IPS-20b (cell line): ENCODE results near the gene METTL21A.
"Not testable (repeated sequence)": the region's sequence is repeated elsewhere in the genome, so short reads cannot be mapped to it uniquely, and the experiment has no call there.

Experiments
- H3K27ac ChIP-seq: one replicate; pipeline ENCODE4 v1.5.1; 2013; ENCODE audit warnings: low read length
- H3K27me3 ChIP-seq: 2 replicates; pipeline ENCODE4 v1.6.1; 2013; ENCODE audit warnings: mild to moderate bottlenecking, low read length, inconsistent platforms; ENCODE audit not compliant: insufficient read depth
- H3K36me3 ChIP-seq: 2 replicates; pipeline ENCODE4 v1.6.1; 2013; ENCODE audit warnings: low read depth, mild to moderate bottlenecking, inconsistent platforms, low read length, moderate library complexity; ENCODE audit not compliant: insufficient read depth
- H3K4me1 ChIP-seq: 2 replicates; pipeline ENCODE4 v1.6.1; 2013; ENCODE audit warnings: mild to moderate bottlenecking, control low read depth, inconsistent platforms, low read length, moderate library complexity; ENCODE audit not compliant: insufficient read depth
- H3K4me3 ChIP-seq: 2 replicates; pipeline ENCODE4 v1.5.1; 2013; ENCODE audit warnings: mild to moderate bottlenecking, low read length, inconsistent platforms
- H3K9ac ChIP-seq: 2 replicates; pipeline ENCODE4 v1.6.1; 2013; ENCODE audit warnings: low read depth, mild to moderate bottlenecking, inconsistent platforms, low read length, moderate library complexity
- H3K9me3 ChIP-seq: 2 replicates; pipeline ENCODE4 v1.6.1; 2013; ENCODE audit warnings: mild to moderate bottlenecking, low read depth, low read length, inconsistent platforms; ENCODE audit not compliant: insufficient read depth

METTL21A gene

DNA sequence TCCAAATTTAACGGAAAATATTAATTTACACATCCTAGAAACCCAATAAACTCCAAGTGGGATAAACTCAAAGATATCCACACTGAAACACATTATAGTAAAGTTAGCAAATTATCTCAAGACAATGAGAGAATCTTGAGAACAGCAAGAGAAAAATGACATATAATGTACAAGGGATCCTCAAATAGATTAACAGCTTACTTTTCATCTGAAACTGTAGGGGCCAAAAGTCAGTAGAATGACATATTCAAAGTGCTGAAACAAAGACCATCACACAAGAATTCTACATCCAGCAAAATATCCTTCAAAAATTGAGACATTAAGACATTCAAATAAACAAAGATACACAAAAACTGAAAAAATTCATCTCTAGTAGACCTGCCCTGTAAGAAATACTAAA lies 18.7 kb upstream of the METTL21A start:
- H3K27ac ChIP-seq: no peak overlapping the region
- H3K9me3 ChIP-seq: no peaks in the 10 kb centered on the region
- H3K27me3 ChIP-seq: no peaks in the 10 kb centered on the region
- H3K36me3 ChIP-seq: no peaks in the 10 kb centered on the region
- no peak overlapping the region for H3K4me3 ChIP-seq
- no peak overlapping the region for H3K9ac ChIP-seq
- no peaks in the 10 kb centered on the region for H3K4me1 ChIP-seq

DNA sequence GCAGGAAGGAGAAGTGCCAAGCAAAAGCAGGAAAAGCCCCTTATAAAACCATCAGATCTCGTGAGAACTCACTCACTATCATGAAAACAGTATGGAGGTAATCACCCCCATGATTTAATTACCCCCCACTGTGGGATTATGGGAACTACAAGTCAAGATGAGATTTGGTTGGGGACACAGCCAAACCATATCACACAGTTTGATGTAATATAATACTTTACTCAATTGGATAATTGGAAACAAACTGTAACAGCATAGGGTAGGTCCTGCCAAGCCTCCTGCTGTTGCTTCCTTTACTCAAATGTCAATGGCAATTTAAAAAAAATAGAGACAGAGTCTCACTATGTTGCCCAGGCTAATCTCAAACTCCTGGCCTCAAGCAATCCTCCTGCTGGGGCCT lies 15.5 kb upstream of the METTL21A start:
- H3K9ac ChIP-seq: no peak overlapping the region
- no peaks in the 10 kb centered on the region for H3K9me3 ChIP-seq
- no peaks in the 10 kb centered on the region for H3K4me1 ChIP-seq

DNA sequence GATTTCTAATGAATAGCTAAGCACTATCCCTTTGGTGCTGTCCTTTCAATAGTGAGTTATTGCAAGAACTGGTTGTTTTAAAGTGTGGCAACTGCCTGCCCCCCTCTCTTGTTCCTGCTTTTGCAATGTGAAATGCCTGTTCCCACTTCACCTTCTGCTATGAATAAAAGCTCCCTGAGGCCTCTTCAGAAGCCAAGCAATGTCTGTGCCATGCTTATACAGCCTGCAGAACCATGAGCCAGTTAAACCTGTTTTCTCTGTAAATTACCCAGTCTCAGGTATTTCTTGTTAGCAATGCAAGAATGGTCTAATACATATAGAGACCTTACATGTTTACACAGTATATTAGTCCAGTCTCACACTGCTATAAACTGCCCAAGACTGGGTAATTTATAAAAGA lies 15.0 kb upstream of the METTL21A start:
- H3K9me3 ChIP-seq: no peaks in the 10 kb centered on the region
- H3K27ac ChIP-seq: no peak overlapping the region
- H3K9ac ChIP-seq: no peak overlapping the region
- no peaks in the 10 kb centered on the region for H3K4me1 ChIP-seq
- H3K4me3 ChIP-seq: no peak overlapping the region
- H3K36me3 ChIP-seq: no peaks in the 10 kb centered on the region
- no peaks in the 10 kb centered on the region for H3K27me3 ChIP-seq

More for the DNA sequence above, 15.5 kb upstream of the METTL21A start:
- no peak overlapping the region for H3K4me3 ChIP-seq
- no peaks in the 10 kb centered on the region for H3K27me3 ChIP-seq
- no peak overlapping the region for H3K27ac ChIP-seq
- no peaks in the 10 kb centered on the region for H3K36me3 ChIP-seq

DNA sequence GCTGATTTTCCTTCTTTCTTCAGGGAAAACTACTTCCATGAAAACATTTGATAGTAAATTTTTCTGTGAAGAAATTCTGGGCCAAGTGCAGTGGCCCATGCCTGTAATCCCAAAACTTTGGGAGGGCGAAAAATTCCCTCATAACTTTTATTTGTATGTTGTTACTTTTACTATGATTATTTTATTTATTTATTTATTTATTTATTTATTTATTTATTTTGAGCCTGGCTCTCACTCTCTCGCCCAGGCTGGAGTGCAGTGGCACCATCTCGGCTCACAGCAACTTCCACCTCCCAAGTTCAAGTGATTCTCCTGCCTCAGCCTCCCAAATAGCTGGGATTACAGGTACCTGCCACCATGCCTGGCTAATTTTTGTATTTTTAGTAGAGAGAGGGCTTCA lies 14.1 kb upstream of the METTL21A start:
- H3K36me3 ChIP-seq, H3K27me3 ChIP-seq, H3K4me1 ChIP-seq, H3K9ac ChIP-seq, H3K27ac ChIP-seq, H3K9me3 ChIP-seq, H3K4me3 ChIP-seq: not testable (repeated sequence)

DNA sequence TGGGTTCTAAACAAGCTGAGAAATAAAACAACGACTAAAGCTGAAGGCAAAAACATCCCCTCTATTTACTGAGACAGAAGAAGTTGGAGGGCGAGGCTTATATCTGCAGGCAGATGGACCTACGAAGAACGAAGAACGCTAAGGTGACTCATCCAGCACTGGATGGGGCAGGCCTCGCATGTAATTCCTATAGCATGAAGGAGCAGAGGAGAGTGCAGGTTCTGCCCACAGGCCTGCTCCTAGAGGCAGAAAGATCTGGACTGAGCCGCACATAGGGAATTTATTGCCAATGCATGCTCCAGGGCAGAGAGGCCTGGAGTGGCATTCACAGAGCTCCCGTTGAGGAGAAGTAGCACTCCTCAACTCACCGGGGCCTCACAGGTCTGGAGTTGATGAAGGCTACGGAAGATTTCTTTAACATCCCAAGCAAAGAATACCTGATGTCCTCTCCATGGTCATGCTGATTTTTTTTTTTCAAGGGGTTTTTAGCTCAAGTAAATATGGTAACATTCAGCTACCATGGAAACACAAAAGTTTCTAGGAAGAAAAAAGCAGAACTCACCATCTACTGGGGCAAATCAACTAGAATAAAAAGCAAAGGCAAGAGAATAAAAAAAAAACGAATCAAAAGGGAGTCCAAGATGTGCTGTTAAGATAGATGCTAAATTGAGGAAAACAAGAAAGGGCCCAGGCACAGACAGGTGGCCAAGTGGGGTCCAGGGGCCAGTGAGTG lies 10.4 kb upstream of the METTL21A start:
- no peaks in the 10 kb centered on the region for H3K36me3 ChIP-seq
- H3K27ac ChIP-seq: no peak overlapping the region
- H3K9ac ChIP-seq: no peak overlapping the region
- H3K9me3 ChIP-seq: no peaks in the 10 kb centered on the region
- no peak overlapping the region for H3K4me3 ChIP-seq
- no peaks in the 10 kb centered on the region for H3K4me1 ChIP-seq
- no peaks in the 10 kb centered on the region for H3K27me3 ChIP-seq

DNA sequence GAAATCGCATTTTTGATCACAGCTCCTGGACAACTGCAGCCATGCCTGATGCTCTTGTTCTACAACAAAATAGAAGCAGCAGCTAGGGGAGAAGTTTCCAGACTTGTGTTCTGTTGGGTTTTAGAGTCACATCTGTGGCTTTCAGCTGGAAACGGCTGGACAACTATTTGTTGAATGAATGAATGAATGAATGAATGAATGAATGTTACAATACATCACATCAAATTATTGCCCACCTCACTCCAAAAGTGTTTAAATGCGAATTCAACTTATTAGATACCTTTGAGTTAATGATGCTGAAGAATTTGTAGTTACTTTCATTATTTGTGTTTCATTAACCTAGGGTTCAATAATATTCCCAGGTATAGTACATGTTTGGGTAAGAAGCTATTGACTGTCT lies 8.5 kb upstream of the METTL21A start:
- Histone ChIP-seq H3K9ac (no peak overlapping the region), H3K27ac (no peak overlapping the region), H3K4me3 (no peak overlapping the region), H3K36me3 (no peaks in the 10 kb centered on the region), H3K9me3 (no peaks in the 10 kb centered on the region), H3K4me1 (no peaks in the 10 kb centered on the region), H3K27me3 (no peaks in the 10 kb centered on the region)

DNA sequence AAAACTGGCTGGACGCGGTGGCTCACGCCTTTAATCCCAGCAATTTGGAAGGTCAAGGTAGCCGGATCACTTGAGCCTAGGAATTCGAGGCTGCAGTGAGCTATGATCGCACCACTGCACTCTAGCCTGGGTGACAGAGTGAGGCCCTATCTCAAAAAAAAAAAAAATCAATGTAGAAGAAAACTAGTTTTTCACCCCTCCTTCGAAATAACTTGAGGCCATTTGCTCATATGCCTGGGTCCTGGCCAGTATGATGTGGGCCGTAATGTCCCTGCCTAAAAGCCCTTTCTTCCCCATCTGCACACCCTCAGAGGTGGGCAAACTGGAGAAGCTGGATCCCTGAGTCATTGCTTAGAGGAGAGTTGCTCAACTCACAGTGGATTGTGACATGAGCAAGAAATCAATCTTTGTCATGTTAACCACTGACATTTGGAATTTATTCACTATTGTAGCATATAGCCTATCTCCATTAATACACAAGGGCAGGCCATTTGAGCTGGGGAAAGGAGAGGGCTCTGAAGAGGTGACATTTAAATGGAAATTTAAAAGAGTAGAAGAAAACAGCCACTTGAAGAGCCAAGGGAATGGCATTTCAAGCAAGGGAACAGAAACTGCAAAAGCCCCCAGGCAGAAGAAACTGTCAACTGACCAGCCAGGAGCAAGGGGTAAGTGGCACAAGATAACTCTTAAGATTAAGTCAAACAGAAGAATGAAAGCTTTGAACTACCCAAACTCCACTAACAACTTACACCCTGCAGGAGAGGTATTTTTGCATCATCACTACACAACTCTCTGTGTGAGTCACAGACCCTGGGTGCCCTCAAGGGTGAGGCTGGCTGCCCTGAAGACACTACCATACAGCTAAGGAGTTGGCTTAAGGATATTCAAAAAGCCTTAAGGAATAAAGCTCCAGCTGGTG lies 7.6 kb upstream of the METTL21A start:
- Histone ChIP-seq H3K9ac (no peak overlapping the region), H3K27ac (no peak overlapping the region)

DNA sequence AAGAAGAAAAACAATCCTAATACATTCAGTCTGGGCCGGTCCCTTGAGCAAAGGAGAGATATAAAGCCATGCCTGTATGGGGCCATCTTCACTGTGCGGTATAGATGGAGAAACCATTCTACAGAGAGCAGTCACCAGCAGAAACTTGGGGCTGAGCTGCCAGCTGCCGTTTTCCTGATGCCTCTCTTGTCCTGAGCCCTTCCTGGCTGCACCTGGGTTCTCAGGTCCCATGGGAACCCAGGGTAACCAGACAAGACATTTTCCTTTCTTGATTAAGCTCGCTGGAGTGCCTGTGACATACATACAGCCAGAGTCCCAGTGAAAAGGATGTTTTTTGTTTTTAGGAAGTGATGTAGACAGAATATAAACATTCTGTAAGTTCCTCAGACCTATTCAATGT lies 5.3 kb upstream of the METTL21A start:
- Histone ChIP-seq H3K4me1 (no peaks in the 10 kb centered on the region), H3K27me3 (no peaks in the 10 kb centered on the region), H3K36me3 (no peaks in the 10 kb centered on the region), H3K9ac (no peak overlapping the region), H3K9me3 (no peaks in the 10 kb centered on the region), H3K4me3 (no peak overlapping the region), H3K27ac (no peak overlapping the region)

More for the DNA sequence above, 7.6 kb upstream of the METTL21A start:
- H3K4me3 ChIP-seq: no peak overlapping the region
- no peaks in the 10 kb centered on the region for H3K4me1 ChIP-seq
- H3K36me3 ChIP-seq: no peaks in the 10 kb centered on the region
- H3K27me3 ChIP-seq: no peaks in the 10 kb centered on the region
- no peaks in the 10 kb centered on the region for H3K9me3 ChIP-seq

DNA sequence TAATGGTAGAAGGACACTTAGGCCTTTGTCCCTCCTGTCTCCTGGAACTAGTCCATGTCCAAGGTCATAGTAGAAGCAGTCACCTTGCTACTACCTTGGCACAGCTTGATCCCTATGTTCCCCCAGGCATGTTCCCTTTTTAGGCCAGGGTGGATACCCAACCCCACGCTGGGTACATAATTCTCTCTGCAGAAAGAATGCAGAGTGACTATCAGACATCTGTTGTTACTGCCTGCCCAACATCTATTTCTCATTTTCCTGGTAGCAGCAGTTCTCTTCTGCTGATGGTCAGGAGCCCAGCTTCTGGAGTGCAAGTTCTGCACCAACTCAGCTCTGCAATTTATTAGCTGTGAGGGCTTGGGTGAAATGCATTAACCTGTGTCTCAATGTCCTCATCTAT lies 4.4 kb upstream of the METTL21A start:
- H3K4me1 ChIP-seq: no peaks in the 10 kb centered on the region
- H3K27ac ChIP-seq: no peak overlapping the region
- H3K9ac ChIP-seq: no peak overlapping the region

DNA sequence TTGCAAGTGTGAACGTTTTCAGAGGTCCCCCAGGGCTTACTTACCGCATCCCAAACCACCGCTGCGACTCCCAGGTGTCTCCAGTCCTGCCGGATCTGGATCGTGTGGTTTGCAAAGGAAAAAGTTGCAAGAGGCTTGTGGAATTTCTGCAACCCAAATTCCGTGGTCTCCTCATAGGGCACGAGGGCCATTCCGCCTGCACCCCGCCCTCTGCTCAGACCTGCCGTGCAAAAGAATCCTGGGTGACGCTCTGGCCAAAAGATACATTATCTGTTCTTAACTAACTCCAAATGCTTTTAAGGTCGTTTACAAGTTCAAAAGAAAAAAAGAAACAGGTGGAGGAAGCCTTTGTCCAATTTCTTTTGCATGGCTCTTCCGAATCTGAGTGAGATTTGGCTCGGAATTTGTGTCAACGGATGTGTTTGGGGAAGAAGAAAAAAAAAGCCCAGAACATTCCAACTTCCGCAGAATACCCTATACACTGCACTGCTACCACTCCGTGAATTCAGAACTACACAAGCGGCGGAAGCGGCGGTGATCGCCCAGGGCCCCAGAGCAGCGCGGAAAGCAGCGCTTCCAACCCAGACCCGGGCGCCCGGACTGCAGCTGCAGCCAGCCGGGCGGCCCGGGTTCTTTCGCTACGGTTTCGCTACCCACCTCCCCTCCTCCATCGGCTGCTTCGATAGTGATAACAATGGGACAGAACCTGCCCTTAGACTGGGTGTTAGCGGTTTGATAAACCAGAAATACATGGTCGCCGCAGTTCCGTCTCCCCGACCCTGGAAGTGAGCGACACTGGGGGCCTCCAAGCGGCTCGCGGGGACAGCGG lies 795 bp downstream of the METTL21A start:
- Histone ChIP-seq H3K4me1 (peaks cover 6% of the 10 kb centered on the region; the same call in 1 of the 2 replicates), H3K27me3 (no peaks in the 10 kb centered on the region)

More for the DNA sequence above, 4.4 kb upstream of the METTL21A start:
- no peak overlapping the region for H3K4me3 ChIP-seq
- no peaks in the 10 kb centered on the region for H3K9me3 ChIP-seq
- H3K27me3 ChIP-seq: no peaks in the 10 kb centered on the region
- H3K36me3 ChIP-seq: no peaks in the 10 kb centered on the region

DNA sequence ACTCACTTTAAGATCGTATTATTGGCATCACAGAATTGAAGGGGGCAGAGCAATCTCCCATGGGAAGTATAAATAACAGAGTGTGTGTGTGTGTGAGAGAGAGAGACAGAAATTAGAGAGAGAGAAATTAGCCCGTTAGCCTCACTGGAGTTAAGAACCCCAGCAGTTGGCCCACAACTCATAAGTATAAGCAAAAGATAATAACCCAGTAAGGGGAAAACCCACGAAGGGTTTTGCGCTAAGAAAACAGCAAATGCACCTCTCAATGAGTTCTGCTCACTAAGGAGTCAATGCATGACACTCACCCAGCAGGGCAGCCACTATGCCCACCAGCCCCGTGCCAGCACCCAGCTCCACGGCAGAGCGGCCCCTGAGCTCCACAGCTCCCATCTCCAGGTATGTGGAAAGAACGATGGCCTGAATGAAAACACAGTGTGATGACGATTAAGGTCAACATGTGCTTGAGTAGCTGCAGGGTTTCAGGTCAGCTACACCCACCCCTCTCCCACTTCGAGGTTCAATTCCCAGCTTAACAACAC lies 3.6 kb downstream of the METTL21A start:
- H3K9ac ChIP-seq: no peak overlapping the region
- no peaks in the 10 kb centered on the region for H3K27me3 ChIP-seq
- H3K4me3 ChIP-seq: no peak overlapping the region
- no peak overlapping the region for H3K27ac ChIP-seq
- H3K9me3 ChIP-seq: no peaks in the 10 kb centered on the region
- H3K36me3 ChIP-seq: peaks cover 65% of the 10 kb centered on the region
- peaks cover 11% of the 10 kb centered on the region for H3K4me1 ChIP-seq

More for the DNA sequence above, 795 bp downstream of the METTL21A start:
- Histone ChIP-seq H3K27ac (no peak overlapping the region), H3K9ac (peak overlapping the region; percentile 98), H3K36me3 (peaks cover 39% of the 10 kb centered on the region), H3K4me3 (peak overlapping the region; percentile 99), H3K9me3 (no peaks in the 10 kb centered on the region)
